GM23338 (cell line): ENCODE results near the gene TIAM1. TPM values are rescaled to one million over a fixed set of nuclear protein-coding genes. Genes with fewer than 3 reads are reported as not detected.

Experiments
- ATAC-seq: fragments of 200-7000 bp; cut with Tn5 transposase; 3 replicates; pipeline ENCODE4 v1.9.1; 2020
- DNase-seq: peaks from one replicate; pipeline ENCODE4 v3.0.0-alpha.2; 2015; ENCODE audit warnings: low spot score
- H2AFZ ChIP-seq: fragments of 200-600 bp; sonication (generic); 2 replicates; pipeline ENCODE4 v1.8.0; 2016; ENCODE audit warnings: antibody characterized with exemption, mild to moderate bottlenecking, moderate library complexity
- H3F3A ChIP-seq: fragments of 200-600 bp; sonication (generic); replicated peaks from 2 replicates; pipeline ENCODE4 v1.8.0; 2017; ENCODE audit warnings: antibody characterized with exemption, mixed run types, low read depth
- H3K27ac ChIP-seq: fragments of 200-600 bp; sonication (generic); 2 replicates; pipeline ENCODE4 v1.6.1; 2016; ENCODE audit warnings: low read depth
- H3K27me3 ChIP-seq: fragments of 200-600 bp; sonication (generic); 2 replicates; pipeline ENCODE4 v1.8.0; 2016; ENCODE audit warnings: mild to moderate bottlenecking, mixed run types, moderate library complexity; ENCODE audit not compliant: insufficient read depth
- H3K36me3 ChIP-seq: fragments of 200-600 bp; sonication (generic); 2 replicates; pipeline ENCODE4 v1.8.0; 2016; ENCODE audit warnings: mild to moderate bottlenecking; ENCODE audit not compliant: insufficient read depth
- H3K4me1 ChIP-seq: fragments of 200-600 bp; sonication (generic); 2 replicates; pipeline ENCODE4 v1.8.0; 2016; ENCODE audit warnings: mild to moderate bottlenecking, moderate library complexity; ENCODE audit not compliant: insufficient read depth
- H3K4me2 ChIP-seq: fragments of 200-600 bp; sonication (generic); 2 replicates; pipeline ENCODE4 v1.7.1; 2017; ENCODE audit warnings: mixed run types
- H3K4me3 ChIP-seq: fragments of 200-600 bp; sonication (generic); 2 replicates; pipeline ENCODE4 v1.6.1; 2016; ENCODE audit warnings: mixed run types
- H3K79me2 ChIP-seq: fragments of 200-600 bp; sonication (generic); replicated peaks from 2 replicates; pipeline ENCODE4 v1.8.0; 2017; ENCODE audit warnings: mild to moderate bottlenecking; ENCODE audit not compliant: insufficient read depth
- H3K9me2 ChIP-seq: fragments of 200-600 bp; sonication (generic); 2 replicates; pipeline ENCODE4 v1.8.0; 2017; ENCODE audit not compliant: insufficient read depth
- H4K20me1 ChIP-seq: fragments of 200-600 bp; sonication (generic); replicated peaks from 2 replicates; pipeline ENCODE4 v1.8.0; 2017; ENCODE audit warnings: mild to moderate bottlenecking; ENCODE audit not compliant: insufficient read depth
- H3K27ac Mint-ChIP-seq: 2 replicates; pipeline ENCODE4 v1.8.0; 2020; ENCODE audit warnings: inconsistent platforms, mild to moderate bottlenecking, moderate library complexity, mixed read lengths
- H3K27me3 Mint-ChIP-seq: 3 replicates; pipeline ENCODE4 v1.8.0; 2022; ENCODE audit warnings: low read depth, mild to moderate bottlenecking, moderate library complexity, mixed read lengths, inconsistent platforms; ENCODE audit not compliant: insufficient read depth, poor library complexity
- H3K36me3 Mint-ChIP-seq: 3 replicates; pipeline ENCODE4 v1.8.0; 2021; ENCODE audit warnings: low read depth, mild to moderate bottlenecking, inconsistent platforms, moderate library complexity, mixed read lengths
- H3K4me1 Mint-ChIP-seq: 3 replicates; pipeline ENCODE4 v1.8.0; 2020; ENCODE audit warnings: mild to moderate bottlenecking, inconsistent platforms, mixed read lengths
- H3K4me3 Mint-ChIP-seq: 3 replicates; pipeline ENCODE4 v1.8.0; 2021; ENCODE audit warnings: moderate library complexity, mild to moderate bottlenecking, inconsistent platforms, mixed read lengths
- H3K9me3 Mint-ChIP-seq: 3 replicates; pipeline ENCODE4 v1.8.0; 2020; ENCODE audit warnings: moderate library complexity, mild to moderate bottlenecking, inconsistent platforms, mixed read lengths
- CREB1 ChIP-seq: fragments of 250-450 bp; sonication (Bioruptor Pico); IDR thresholded peaks from 2 replicates; pipeline ENCODE4 v1.5.0; 2020; ENCODE audit warnings: low read depth, mild to moderate bottlenecking, moderate library complexity
- EZH2 ChIP-seq: fragments of 200-600 bp; sonication (generic); IDR thresholded peaks from one replicate; pipeline ENCODE4 v1.8.0; 2017; ENCODE audit warnings: antibody characterized with exemption, mild to moderate bottlenecking, low read depth; ENCODE audit not compliant: unreplicated experiment
- EZH2phosphoT487 ChIP-seq: fragments of 200-600 bp; sonication (generic); IDR thresholded peaks from one replicate; pipeline ENCODE4 v1.8.1; 2018; ENCODE audit warnings: antibody characterized with exemption; ENCODE audit not compliant: unreplicated experiment
- JUNB ChIP-seq: IDR thresholded peaks from one replicate; pipeline ENCODE4 v1.6.1; 2016; ENCODE audit warnings: antibody characterized with exemption; ENCODE audit not compliant: unreplicated experiment
- NANOG ChIP-seq: IDR thresholded peaks from 2 replicates; pipeline ENCODE4 v1.6.1; 2016; ENCODE audit warnings: antibody characterized with exemption, borderline replicate concordance
- POLR2AphosphoS5 ChIP-seq: IDR thresholded peaks from 2 replicates; pipeline ENCODE4 v1.6.1; 2016; ENCODE audit warnings: antibody characterized with exemption, low read depth
- STAT1 ChIP-seq: IDR thresholded peaks from one replicate; pipeline ENCODE4 v1.6.1; 2016; ENCODE audit warnings: antibody characterized with exemption; ENCODE audit not compliant: unreplicated experiment
- ZNF114 ChIP-seq: fragments of 250-450 bp; sonication (Bioruptor Pico); IDR thresholded peaks from 2 replicates; pipeline ENCODE4 v1.5.0; 2020; ENCODE audit warnings: mild to moderate bottlenecking, moderate library complexity
- ZNF331 ChIP-seq: fragments of 250-450 bp; sonication (Bioruptor Pico); IDR thresholded peaks from 2 replicates; pipeline ENCODE4 v1.5.0; 2020; ENCODE audit warnings: low read depth, mild to moderate bottlenecking, moderate library complexity
- polyA plus RNA-seq: library from polyadenylated mRNA; unstranded; fragments of >200 nt; fragmentation: Nextera tagmentation; extraction: Ambion mirVana; gene quantifications from 2 replicates; pipeline ENCODE4 v1.2.1, GENCODE V29; 2016
- total RNA-seq: library from RNA; depleted of rRNA; stranded (reverse); fragments of >200 nt; shearing (Covaris generic); gene quantifications from 2 replicates; pipeline ENCODE4 v1.2.3, GENCODE V29; 2014
- TF ChIP-seq, protein P1 (sequence below): fragments of 250-450 bp; sonication (Bioruptor Pico); IDR thresholded peaks from 2 replicates; pipeline ENCODE4 v1.5.0; 2020; ENCODE audit warnings: mild to moderate bottlenecking, moderate library complexity
- TF ChIP-seq, protein P2 (sequence below), 2 experiments: fragments of 200-600 bp in 1 of 2; sonication (generic) in 1 of 2; conservative IDR thresholded peaks; 2 replicates each; pipeline versions ENCODE4 v1.5.1 to v1.6.1; 2016 to 2017; ENCODE audit warnings: antibody characterized with exemption in 2 of 2, low read depth in 2 of 2, mild to moderate bottlenecking in 2 of 2, moderate library complexity in 1 of 2
- TF ChIP-seq, protein P3 (sequence below): IDR thresholded peaks from 2 replicates; pipeline ENCODE4 v1.6.1; 2016; ENCODE audit warnings: antibody characterized with exemption
- TF ChIP-seq, protein P4 (sequence below): IDR thresholded peaks from one replicate; pipeline ENCODE4 v1.6.1; 2018; ENCODE audit warnings: antibody characterized with exemption; ENCODE audit not compliant: unreplicated experiment

TIAM1 gene
- total and polyA plus RNA-seq, 2 experiments from 2014 or later, result 18.5 to 20.0 TPM

DNA sequence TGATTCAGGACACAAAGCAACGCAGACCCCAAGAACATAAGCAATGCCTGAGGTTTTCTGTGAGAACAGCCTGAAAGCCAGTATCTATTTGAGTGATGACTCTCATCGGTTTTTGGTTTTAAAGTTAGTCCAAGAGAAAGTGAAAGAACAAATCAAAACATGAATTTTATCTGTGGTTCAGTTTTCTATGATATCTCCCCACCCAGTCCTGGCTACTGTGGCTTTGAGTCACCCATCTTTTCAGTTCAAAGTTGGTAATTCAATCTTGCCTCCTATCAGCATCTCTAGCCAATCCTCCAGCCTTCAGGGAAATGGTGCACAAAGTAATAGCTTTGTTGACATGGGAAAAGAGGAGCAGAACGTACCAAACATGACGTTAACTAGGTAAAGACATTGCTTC, 265.3 kb downstream of the TIAM1 start:
- ATAC-seq, result no peak
- TF ChIP-seq, protein P1, sequence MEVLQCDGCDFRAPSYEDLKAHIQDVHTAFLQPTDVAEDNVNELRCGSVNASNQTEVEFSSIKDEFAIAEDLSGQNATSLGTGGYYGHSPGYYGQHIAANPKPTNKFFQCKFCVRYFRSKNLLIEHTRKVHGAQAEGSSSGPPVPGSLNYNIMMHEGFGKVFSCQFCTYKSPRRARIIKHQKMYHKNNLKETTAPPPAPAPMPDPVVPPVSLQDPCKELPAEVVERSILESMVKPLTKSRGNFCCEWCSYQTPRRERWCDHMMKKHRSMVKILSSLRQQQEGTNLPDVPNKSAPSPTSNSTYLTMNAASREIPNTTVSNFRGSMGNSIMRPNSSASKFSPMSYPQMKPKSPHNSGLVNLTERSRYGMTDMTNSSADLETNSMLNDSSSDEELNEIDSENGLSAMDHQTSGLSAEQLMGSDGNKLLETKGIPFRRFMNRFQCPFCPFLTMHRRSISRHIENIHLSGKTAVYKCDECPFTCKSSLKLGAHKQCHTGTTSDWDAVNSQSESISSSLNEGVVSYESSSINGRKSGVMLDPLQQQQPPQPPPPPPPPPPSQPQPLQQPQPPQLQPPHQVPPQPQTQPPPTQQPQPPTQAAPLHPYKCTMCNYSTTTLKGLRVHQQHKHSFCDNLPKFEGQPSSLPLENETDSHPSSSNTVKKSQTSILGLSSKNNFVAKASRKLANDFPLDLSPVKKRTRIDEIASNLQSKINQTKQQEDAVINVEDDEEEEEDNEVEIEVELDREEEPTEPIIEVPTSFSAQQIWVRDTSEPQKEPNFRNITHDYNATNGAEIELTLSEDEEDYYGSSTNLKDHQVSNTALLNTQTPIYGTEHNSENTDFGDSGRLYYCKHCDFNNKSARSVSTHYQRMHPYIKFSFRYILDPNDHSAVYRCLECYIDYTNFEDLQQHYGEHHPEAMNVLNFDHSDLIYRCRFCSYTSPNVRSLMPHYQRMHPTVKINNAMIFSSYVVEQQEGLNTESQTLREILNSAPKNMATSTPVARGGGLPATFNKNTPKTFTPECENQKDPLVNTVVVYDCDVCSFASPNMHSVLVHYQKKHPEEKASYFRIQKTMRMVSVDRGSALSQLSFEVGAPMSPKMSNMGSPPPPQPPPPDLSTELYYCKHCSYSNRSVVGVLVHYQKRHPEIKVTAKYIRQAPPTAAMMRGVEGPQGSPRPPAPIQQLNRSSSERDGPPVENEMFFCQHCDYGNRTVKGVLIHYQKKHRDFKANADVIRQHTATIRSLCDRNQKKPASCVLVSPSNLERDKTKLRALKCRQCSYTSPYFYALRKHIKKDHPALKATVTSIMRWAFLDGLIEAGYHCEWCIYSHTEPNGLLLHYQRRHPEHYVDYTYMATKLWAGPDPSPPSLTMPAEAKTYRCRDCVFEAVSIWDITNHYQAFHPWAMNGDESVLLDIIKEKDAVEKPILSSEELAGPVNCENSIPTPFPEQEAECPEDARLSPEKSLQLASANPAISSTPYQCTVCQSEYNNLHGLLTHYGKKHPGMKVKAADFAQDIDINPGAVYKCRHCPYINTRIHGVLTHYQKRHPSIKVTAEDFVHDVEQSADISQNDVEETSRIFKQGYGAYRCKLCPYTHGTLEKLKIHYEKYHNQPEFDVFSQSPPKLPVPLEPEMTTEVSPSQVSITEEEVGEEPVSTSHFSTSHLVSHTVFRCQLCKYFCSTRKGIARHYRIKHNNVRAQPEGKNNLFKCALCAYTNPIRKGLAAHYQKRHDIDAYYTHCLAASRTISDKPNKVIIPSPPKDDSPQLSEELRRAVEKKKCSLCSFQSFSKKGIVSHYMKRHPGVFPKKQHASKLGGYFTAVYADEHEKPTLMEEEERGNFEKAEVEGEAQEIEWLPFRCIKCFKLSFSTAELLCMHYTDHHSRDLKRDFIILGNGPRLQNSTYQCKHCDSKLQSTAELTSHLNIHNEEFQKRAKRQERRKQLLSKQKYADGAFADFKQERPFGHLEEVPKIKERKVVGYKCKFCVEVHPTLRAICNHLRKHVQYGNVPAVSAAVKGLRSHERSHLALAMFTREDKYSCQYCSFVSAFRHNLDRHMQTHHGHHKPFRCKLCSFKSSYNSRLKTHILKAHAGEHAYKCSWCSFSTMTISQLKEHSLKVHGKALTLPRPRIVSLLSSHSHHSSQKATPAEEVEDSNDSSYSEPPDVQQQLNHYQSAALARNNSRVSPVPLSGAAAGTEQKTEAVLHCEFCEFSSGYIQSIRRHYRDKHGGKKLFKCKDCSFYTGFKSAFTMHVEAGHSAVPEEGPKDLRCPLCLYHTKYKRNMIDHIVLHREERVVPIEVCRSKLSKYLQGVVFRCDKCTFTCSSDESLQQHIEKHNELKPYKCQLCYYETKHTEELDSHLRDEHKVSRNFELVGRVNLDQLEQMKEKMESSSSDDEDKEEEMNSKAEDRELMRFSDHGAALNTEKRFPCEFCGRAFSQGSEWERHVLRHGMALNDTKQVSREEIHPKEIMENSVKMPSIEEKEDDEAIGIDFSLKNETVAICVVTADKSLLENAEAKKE (CRISPR knock-in tag), result no peak
- no peak for TF ChIP-seq NANOG
- no peak for TF ChIP-seq POLR2AphosphoS5
- TF ChIP-seq, protein P2, sequence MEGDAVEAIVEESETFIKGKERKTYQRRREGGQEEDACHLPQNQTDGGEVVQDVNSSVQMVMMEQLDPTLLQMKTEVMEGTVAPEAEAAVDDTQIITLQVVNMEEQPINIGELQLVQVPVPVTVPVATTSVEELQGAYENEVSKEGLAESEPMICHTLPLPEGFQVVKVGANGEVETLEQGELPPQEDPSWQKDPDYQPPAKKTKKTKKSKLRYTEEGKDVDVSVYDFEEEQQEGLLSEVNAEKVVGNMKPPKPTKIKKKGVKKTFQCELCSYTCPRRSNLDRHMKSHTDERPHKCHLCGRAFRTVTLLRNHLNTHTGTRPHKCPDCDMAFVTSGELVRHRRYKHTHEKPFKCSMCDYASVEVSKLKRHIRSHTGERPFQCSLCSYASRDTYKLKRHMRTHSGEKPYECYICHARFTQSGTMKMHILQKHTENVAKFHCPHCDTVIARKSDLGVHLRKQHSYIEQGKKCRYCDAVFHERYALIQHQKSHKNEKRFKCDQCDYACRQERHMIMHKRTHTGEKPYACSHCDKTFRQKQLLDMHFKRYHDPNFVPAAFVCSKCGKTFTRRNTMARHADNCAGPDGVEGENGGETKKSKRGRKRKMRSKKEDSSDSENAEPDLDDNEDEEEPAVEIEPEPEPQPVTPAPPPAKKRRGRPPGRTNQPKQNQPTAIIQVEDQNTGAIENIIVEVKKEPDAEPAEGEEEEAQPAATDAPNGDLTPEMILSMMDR (conservative IDR thresholded peaks at IDR 0.05; ENCODE audit: low read depth in 2 of 2), result no peak
- TF ChIP-seq ZNF114 (CRISPR knock-in tag), result no peak
- TF ChIP-seq ZNF331 (CRISPR knock-in tag), result no peak
- TF ChIP-seq, protein P3, sequence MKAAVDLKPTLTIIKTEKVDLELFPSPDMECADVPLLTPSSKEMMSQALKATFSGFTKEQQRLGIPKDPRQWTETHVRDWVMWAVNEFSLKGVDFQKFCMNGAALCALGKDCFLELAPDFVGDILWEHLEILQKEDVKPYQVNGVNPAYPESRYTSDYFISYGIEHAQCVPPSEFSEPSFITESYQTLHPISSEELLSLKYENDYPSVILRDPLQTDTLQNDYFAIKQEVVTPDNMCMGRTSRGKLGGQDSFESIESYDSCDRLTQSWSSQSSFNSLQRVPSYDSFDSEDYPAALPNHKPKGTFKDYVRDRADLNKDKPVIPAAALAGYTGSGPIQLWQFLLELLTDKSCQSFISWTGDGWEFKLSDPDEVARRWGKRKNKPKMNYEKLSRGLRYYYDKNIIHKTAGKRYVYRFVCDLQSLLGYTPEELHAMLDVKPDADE, result no peak
- no peak for TF ChIP-seq EZH2
- TF ChIP-seq CREB1, result no peak
- TF ChIP-seq, protein P4, sequence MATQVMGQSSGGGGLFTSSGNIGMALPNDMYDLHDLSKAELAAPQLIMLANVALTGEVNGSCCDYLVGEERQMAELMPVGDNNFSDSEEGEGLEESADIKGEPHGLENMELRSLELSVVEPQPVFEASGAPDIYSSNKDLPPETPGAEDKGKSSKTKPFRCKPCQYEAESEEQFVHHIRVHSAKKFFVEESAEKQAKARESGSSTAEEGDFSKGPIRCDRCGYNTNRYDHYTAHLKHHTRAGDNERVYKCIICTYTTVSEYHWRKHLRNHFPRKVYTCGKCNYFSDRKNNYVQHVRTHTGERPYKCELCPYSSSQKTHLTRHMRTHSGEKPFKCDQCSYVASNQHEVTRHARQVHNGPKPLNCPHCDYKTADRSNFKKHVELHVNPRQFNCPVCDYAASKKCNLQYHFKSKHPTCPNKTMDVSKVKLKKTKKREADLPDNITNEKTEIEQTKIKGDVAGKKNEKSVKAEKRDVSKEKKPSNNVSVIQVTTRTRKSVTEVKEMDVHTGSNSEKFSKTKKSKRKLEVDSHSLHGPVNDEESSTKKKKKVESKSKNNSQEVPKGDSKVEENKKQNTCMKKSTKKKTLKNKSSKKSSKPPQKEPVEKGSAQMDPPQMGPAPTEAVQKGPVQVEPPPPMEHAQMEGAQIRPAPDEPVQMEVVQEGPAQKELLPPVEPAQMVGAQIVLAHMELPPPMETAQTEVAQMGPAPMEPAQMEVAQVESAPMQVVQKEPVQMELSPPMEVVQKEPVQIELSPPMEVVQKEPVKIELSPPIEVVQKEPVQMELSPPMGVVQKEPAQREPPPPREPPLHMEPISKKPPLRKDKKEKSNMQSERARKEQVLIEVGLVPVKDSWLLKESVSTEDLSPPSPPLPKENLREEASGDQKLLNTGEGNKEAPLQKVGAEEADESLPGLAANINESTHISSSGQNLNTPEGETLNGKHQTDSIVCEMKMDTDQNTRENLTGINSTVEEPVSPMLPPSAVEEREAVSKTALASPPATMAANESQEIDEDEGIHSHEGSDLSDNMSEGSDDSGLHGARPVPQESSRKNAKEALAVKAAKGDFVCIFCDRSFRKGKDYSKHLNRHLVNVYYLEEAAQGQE, result no peak
- no peak for TF ChIP-seq STAT1
- no peak for TF ChIP-seq EZH2phosphoT487
- no peak for TF ChIP-seq JUNB
- no peak for DNase-seq
- Mint-ChIP-seq H3K4me3 (no peak overlapping the region), H3K27ac (no peak overlapping the region), H3K36me3 (no peaks in the 10 kb centered on the region), H3K27me3 (no peaks in the 10 kb centered on the region), H3K4me1 (no peaks in the 10 kb centered on the region), H3K9me3 (no peaks in the 10 kb centered on the region; the same call in 2 of the 3 replicates)
- Histone ChIP-seq H3K27ac (no peak overlapping the region), H3K4me3 (no peak overlapping the region), H3K4me2 (no peak overlapping the region), H3K9me2 (peaks cover 10% of the 10 kb centered on the region), H4K20me1 (no peaks in the 10 kb centered on the region), H3K27me3 (no peaks in the 10 kb centered on the region), H2AFZ (no peak overlapping the region), H3K79me2 (no peaks in the 10 kb centered on the region), H3K4me1 (no peaks in the 10 kb centered on the region), H3F3A (no peaks in the 10 kb centered on the region), H3K36me3 (no peaks in the 10 kb centered on the region)
